GM21717 (cell line): ENCODE data around the gene GET3.
A peak's percentile ranks its signal among the peaks of the same experiment; 100 is the strongest.
"Not testable (repeated sequence)": the region's sequence is repeated elsewhere in the genome, so short reads cannot be mapped to it uniquely, and the experiment has no call there.

ENCODE experiments used
- ATAC-seq: cut with Tn5 transposase; IDR thresholded peaks from one replicate; pipeline ENCODE4 v1.9.1; 2021; ENCODE audit warnings: mild to moderate bottlenecking, moderate library complexity; ENCODE audit not compliant: unreplicated experiment

GET3 gene

DNA sequence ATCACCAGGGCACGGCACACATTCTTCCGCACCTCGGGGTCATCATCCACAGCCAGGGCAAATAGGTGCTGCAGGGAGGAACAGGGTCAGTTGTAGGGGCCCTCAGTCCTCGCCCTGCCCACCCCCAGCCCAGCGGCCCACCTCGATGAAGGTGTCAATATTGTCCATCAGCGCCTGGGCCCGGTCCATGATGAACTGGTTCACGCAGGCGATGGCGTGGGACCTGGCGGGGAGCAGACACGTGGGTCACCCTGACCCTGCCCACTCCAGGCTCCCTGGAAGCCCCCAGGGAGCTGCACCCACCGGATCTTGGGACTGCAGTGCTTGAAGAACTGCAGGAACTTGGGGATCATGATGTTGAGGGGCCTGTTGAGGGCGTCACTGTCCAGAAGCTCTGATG is 22.2 kb upstream of the GET3 start:
- no peak for ATAC-seq

DNA sequence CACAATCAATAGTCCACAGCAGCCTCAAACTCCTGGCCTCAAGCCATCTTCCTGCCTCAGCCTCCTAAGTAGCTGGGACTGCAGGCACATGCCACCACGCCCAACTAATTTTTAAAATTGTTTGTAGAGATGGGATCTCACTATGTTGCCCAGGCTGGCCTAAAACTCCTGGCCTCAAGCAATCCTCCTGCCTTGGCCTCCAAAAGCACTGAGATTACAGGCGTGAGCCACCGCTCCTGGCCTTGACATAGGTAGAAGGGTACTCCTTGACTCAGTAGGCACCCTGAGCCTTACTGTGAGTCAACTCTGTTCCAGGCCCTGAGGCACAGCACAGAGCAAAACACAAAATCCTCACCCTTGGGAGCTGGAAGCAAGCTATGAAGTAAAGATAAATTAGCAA is 21.4 kb upstream of the GET3 start:
- ATAC-seq, result no peak

DNA sequence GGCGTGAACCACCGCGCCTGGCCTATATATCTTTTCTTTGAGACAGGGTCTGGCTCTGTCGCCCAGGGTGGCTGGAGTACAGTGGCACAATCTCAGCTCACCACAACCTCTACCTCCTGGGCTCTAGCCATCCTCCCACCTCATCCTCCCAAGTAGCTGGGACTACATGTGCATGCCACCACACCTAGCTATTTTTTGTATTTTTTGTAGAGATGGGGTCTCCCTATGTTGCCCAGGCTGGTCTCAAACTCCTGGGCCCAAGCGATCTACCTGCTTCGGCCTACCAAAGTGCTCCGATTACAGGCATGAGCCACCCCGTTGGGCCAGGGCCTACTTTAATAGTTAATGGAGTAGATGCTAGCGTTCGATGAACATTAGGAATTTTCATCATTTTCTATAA is 17.0 kb upstream of the GET3 start:
- ATAC-seq, result no peak

DNA sequence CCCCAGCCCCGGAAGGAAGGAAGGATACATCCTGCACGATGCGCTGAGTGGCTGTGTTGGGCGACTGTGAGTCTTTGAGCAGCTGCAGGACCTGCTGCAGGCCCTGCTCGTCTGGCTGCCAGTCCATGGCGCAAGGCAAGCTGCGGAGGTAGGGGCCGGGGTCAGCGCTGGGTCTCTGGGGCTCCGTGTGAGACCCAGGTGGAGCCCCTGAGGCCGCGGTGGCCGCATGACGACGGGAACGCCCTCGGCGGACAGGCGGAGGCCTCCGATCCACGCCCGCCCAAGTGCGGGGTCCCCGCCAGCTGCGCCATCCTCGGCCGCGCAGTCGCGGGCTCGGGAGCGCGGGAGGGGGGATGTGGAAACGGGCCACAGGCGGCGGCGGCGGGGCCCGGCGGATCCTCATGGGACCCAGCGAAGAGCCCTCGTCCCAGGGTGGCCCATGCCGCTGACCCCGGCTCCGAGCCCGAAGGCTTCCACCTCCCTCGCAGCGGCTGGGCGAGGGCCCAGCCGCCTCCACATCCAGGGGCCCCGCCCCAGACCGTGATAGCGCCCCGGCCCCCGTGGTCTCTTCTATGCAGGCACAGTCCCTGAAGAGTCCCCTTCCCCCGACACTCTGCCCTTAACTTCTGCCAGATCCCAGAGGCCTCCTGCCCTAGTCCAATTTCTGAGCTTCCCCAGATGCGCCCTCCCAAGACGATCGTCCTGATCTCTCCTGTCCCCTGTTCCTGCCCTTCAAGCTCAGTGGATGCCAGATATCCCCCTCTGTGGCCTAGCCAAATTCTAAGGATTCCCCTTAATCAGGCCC is 16.2 kb upstream of the GET3 start:
- ATAC-seq, result no peak

DNA sequence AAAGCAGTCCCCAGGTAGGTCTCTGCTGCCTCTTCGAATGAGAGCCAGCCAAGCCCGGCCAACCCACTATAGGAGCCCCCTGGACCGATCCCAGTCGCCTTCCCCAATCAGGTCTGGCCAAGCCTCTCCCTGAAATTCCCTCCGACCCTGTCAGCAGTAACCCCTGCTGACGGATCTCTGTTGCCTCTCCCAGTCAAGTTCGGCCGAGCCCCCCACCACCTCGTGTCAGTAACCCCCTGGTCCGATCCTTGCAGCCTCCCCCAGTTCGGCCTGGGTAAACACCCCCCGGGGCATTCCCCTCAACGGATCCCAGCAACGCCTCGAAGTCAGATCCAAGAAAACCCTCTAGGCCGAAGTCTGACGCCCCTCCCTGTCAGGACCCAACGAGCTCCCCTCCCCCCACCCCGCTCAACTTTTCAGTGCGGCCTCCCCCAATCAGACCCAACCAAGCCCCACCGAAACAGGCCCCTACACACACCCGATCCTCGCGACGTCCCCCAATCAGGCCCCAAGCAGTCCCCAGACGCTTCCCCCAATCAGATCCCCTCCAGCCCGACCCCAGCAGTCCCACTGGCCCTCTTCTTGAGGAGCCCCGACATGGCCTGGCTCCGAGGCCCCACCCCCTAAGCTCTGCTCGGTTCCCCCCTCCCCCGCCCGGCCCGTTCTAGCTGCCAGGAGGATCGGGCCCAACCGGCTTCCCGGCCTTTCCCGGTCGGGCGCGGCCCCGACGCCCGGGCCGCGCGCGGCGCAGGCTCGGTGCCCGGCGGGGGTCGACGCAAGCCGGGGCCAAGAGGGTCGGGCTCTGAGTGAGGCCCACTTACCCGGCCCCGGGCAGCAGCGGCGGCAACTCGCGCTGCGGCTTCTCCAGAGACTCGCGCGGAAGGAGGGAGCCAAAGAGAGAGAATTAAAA is 15.4 kb upstream of the GET3 start:
- ATAC-seq, result peak; percentile 17

DNA sequence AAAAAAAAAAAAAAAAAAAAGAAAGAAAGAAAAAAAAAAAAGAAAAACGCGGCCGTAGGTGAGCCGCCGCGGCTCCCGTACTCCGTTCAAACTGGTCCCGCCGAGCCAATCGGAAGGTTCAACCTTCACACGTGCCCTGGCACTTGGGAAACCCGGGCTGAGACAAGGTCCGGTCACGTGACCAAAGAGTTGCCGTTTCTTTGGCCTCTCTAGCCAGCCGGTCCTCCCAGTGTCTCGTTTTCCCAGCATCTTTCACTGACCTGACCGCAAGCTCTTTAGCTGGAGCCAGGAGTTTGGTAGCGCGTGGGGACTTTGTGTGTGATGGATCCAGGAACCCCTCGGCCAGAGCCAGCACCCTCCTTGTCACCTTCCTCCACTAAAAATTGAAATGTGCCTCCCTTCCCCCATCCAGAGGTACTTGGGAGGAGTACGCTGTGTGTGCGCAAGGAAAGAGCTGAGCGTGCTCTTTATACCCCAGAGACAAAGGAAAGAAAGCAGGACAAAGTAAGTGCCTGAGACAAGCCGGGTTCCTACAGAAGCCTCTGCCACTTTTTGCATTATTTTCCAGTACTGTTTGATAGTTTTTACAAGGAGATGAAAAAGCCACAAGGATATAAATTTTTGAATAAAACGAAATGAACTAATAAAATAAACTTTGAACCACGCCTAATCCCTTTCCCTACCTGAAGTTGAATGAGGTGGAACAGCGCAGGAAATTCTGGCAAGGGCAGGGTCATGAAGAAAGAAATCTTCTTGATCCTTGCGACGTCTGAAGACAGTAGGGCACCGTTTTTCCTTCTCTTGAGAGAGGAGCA is 14.5 kb upstream of the GET3 start:
- ATAC-seq, result peak; percentile 54

DNA sequence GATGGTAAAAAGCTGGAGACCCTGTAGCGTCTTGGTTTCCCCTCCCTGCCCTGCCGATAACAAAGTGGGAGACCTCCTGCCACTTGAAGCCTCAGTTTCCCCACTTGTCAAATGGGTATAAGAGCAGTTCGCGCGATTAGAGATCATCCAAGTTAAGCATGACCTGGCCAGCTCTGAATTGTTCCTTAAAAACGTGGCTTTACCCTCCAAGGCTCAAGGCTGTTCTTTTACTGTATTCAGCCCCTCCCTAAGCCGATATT is 14.0 kb upstream of the GET3 start:
- no peak for ATAC-seq

DNA sequence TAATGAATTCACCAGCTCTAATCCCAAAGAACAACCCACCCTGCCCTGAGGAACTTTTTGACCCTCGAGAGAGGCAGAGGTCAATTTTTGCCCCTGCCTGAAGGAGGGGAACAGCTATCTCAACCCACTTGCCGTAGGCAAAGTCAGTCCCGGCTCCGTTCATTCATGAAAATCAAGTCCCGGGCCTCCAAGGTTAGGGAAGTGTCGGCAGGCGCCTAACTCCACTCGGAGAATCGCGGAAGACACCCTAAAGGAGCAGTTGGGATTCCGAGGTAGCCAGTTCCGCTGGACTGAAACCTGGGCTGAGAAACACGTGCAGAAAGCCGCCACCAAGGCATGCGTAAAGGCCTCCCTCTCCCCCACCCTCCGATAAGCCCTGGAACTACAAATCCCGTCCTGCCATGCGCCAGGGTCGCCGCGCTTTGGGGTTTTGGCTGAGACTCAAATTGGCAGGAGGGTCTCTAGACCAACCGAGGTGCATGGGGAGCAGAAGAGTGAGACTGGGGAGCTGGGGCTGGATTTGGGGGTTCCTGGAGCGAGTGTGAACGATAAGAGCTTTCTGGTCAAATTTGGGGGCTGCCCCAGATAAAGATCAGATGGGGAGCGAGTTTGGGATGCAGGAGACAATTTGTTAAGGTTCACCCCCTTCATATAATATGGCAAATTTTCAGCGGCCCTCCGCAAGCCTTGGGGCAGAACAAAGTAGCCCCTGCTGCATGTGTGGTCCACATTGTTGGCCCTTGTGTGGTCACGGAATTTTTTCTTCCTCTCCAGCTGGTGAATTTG is 13.5 kb upstream of the GET3 start, which contains the start of gene TNPO2:
TSS of gene TNPO2 (minus strand) at position 292 of the 786 bp plus-strand sequence. CDS start 2,955 bp downstream, outside the sequence.
- no peak for ATAC-seq

DNA sequence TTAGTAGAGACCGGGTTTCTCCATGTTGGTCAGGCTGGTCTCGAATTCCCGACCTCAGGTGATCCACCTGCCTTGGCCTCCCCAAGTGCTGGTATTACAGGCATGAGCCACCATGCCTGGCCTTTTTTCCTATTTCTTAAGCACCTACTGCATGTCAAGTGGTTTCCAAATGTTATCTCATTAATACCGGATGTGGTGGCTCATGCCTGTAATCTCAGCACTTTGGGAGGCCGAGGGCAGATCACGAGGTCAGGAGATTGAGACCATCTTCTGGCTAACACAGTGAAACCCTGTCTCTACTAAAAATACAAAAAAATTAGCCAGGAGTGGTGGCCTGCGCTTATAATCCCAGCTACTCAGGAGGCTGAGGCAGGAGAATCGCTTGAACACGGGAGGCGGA is 11.7 kb upstream of the GET3 start:
- ATAC-seq, result not testable (repeated sequence)

DNA sequence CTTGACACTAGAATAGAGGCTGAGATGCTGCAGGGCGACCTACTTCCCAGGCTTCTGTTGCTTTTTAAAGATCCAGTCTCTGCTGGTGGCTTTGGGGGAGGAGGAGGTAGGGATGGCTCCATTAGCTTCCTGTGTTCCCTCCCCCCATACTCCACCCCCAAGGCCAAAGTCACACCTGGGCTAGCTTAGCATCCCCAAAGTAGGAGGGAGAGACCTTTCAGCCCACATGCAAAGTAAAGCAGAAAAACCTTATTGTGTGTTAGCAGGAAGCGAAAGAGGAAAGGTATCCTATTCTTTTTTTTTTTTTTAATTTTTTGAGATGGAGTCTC is 10.3 kb upstream of the GET3 start:
- no peak for ATAC-seq

DNA sequence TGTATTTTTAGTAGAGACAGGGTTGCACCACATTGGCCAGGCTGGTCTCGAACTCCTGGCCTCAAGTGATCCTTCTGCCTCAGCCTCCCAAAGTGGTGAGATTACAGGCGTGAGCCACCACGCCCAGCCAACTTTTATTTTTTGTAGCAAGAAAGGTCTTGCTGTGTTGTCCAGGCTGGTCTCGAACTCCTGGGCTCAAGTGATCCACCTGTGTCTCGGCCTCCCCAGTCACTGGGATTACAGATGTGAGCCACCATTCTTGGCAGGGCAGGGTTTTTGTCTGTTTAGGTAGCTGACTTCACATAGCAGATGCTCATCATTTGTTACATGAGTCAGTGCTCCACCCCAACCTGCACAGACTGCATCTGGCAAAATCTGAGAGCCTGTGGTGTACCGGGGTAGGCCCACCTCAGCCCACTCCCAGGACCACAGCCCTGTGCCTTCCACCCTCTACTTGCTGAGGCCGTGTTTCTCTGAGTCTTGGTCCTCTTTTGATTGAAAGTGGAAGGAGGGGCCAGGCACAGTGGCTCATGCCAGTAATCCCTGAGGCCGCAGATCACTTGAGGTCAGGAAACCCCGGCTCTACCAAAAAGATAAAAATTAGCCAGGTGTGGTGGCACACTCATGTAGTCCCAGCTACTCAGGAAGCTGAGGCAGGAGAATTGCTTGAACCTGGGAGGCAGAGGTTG is 9.4 kb upstream of the GET3 start:
- no peak for ATAC-seq

DNA sequence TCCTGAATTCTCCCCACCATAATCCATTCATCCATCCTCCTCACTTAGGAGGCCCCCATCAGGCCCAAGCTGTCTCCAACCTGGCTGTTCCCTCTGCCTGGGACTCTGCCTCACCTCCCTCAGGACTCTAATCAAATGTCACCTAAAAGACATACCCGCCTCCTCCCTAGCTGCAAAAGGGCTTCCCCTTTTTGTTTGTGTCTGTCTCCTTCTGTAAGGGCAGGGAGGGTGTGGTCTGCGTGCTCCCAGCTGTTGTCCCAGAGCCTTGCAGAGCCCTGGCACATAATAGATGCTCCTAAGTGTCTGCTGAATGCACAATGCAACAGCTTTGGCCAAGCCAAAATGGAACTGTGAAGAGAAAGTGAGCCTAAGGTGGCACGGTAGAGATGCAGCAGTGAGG is 7.2 kb upstream of the GET3 start:
- ATAC-seq, result no peak

DNA sequence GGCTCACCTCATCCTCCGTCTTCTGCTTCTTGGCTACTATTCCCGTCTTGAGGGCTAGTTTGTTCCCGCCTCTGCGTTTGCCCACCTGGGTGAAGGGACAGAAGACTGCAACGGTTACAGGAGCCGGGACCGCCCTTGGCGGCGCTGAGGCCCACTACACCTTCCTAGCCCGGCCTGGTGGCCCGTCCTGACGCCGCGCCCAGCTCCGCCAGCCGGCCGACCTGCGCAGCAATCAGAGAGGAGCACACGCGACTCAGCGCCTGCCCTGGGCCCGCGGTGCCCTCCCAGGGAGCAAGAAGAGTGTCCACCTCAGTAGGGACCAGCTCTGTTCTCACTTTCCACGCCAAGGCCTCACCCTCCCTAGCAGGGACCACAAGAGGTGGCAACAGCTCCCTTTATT is 6.0 kb upstream of the GET3 start:
- ATAC-seq, result no peak

DNA sequence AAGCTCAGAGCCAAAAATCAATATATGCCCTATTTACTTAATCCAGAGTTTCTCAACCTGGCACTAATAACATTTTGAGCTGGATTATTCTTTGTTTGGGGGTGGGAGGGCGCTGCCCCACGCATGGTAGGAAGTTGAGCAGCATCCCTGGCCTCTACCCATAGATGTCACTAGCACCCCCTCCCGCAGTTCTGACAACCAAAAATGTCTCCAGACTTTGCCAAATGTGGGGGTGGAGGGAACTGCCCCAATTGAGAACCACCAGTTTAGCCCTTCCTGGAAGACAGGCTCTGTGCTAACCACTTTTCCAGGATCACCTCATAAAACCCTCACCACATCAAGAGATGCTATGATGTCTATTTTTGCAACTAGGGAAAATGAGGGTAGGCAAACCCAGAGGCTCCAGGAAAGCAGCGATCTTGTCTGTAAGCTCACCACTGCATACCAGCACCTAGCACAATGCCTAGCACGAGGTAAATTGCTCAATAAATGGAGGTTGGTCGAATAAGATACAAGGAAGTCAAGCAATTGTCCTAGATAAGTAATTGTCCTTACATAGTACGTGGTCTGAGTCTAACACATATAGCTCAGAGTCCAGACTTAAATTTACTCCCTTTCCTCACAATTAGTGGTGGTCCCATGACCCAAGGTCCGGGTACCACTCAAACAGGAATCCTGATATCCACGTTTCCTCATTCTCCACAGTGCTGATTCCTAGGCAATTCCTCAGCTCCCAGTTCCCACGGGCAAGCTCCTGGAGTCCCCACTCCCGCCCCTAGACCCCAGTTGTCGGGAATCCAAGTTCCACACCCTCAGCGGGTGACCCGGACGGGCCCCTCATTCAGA is 3.7 kb upstream of the GET3 start:
- ATAC-seq, result no peak

DNA sequence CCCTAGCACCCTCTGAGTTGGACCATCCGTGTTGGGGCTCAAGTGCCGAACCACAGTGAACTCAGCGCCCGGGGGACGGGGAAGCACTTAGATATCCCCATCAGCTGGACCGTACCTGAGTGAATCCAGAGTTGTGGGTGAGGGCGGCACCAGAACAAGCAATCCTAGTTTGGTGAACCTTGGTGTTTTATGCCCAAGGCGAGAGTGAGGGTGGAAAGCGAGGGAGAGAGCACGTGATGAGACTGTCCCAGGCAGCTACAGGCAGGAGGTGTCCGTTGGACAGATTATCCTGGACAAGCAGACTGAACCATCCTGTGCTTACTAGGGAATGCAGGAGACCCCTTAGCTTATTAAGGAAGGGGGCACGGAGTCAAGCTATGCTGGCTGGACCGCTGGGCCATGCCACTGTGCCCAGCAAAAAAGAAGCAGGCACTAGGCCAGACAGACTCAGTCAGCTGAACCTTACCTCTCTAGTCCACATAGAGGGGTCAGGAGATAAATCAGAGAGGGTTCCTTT is 596 bp downstream of the GET3 start:
- ATAC-seq, result no peak

DNA sequence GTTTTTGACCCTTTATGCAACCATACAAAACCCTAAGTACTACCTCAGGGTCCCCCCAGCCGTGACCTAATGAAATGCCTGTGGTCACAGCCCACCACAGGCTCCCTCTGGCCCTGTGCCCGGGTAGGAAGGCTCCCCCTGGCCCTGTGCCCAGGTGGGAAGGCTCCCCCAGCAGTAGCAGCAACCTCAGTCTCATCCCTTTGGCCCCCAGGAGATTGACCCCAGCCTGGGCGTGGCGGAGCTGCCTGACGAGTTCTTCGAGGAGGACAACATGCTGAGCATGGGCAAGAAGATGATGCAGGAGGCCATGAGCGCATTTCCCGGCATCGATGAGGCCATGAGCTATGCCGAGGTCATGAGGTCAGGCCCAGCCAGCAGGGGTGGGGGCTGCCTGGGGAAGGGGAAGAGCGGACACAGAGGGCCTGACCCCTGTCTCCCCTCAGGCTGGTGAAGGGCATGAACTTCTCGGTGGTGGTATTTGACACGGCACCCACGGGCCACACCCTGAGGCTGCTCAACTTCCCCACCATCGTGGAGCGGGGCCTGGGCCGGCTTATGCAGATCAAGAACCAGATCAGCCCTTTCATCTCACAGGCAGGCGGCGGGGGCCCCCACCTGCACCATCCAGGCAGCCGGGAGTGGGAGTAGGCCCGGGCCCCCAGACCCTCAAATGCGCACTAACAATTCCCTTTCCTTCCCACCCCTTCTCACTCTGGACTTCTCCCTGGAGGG is 8.0 kb downstream of the GET3 start:
- no peak for ATAC-seq

DNA sequence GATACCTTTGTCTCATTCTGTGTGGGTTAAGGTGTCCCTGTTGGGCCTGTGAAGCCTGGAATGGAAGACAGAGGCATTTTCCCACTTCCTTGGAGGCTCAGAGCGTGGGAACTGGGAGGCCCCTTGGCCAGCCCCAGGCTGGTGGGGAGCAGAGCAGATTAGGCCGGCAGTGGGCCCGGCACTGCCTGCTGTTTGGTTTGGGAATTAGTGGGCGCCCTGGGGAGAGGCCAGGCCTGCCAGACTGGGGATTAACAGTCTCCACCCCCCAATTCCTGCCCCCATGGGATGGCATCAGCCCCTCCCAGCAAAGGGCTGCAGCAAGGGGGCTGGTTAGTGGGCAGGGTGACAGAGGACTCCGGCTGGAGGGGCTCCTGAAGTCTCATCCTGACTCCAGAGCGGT is 11.2 kb downstream of the GET3 start:
- ATAC-seq, result no peak

DNA sequence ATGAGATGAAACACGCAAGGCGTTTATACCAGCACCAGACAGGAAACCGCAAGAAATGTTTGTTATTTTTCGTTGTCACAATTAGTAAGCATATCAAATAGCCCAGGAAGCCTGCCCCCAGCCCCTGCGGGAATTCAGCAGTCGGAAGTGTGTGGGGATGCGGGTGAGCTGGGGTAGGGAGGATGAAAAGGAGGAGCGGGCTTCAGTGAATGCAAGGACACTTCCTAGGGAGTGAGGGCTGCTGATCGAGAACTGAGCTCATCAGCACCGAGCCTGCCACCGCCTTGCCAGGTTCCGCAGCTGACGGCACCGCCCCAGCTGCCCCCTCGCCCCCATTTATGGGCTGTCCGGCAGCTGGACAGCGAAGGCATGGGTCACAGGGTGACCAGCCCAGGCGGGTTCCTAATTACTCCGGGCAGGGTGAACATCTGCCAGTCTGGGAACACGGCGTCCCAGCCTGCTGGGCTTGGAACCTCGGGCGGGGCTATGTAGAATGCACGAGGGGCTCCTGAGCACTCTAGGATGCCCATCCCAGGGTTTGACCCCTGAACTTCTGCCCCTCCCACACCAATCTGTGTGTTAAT is 12.7 kb downstream of the GET3 start:
- no peak for ATAC-seq
